Thyroid gland (tissue), 4 donors: ENCODE results near the gene NAT9.

Experiments
- CTCF ChIP-seq, 6 experiments: fragments of 200-600 bp in 3 of 6; fragments of 450-650 bp in 3 of 6; sonication (generic) in 3 of 6; IDR thresholded peaks; one replicate each; pipeline ENCODE4 v1.5.1; 2016 to 2019; ENCODE audit warnings: antibody characterized with exemption in 6 of 6, mild to moderate bottlenecking in 2 of 6, inconsistent platforms in 1 of 6, moderate library complexity in 1 of 6
- POLR2A ChIP-seq, 2 donors: fragments of 450-650 bp; IDR thresholded peaks; one replicate each; pipeline ENCODE4 v1.6.1; 2017; ENCODE audit warnings: antibody characterized with exemption in 2 of 2, mild to moderate bottlenecking in 2 of 2, moderate library complexity in 1 of 2

- TF ChIP-seq CTCF (IDR thresholded peaks at IDR 0.05) (no peak), POLR2A (IDR thresholded peaks at IDR 0.05) (no peak)
These were observed 18.6 kb downstream of the NAT9 start for GRCh38 chr17:74757502-74757901.
